Loucy (cell line): ENCODE results near the gene CYB5A.

Source experiments
- H2AFZ ChIP-seq: fragments of 200-600 bp; sonication (generic); 2 replicates; pipeline ENCODE4 v1.6.0; 2016; ENCODE audit warnings: antibody characterized with exemption, mild to moderate bottlenecking, low read length, moderate library complexity
- H3F3A ChIP-seq: fragments of 200-600 bp; 2 replicates; pipeline ENCODE4 v1.6.0; 2016; ENCODE audit warnings: antibody characterized with exemption, low read depth, mild to moderate bottlenecking
- H3K27me3 ChIP-seq: fragments of 200-600 bp; sonication (generic); 2 replicates; pipeline ENCODE4 v1.6.1; 2014; ENCODE audit warnings: low read length, mild to moderate bottlenecking; ENCODE audit not compliant: insufficient read depth, poor library complexity, severe bottlenecking
- H3K36me3 ChIP-seq: fragments of 200-600 bp; sonication (generic); 2 replicates; pipeline ENCODE4 v1.6.1; 2016; ENCODE audit warnings: low read length; ENCODE audit not compliant: insufficient read depth
- H3K4me1 ChIP-seq: fragments of 200-600 bp; sonication (generic); 2 replicates; pipeline ENCODE4 v1.5.1; 2014; ENCODE audit warnings: low read length, mild to moderate bottlenecking; ENCODE audit not compliant: insufficient read depth, poor library complexity, severe bottlenecking
- H3K4me2 ChIP-seq: fragments of 200-600 bp; sonication (generic); 2 replicates; pipeline ENCODE4 v1.6.0; 2014; ENCODE audit warnings: antibody characterized with exemption, low read length, low read depth, mild to moderate bottlenecking; ENCODE audit not compliant: poor library complexity, severe bottlenecking
- H3K4me3 ChIP-seq: fragments of 200-600 bp; sonication (generic); 2 replicates; pipeline ENCODE4 v1.5.1; 2014; ENCODE audit warnings: low read length, mild to moderate bottlenecking, mixed read lengths; ENCODE audit not compliant: poor library complexity, severe bottlenecking
- H3K79me2 ChIP-seq: fragments of 200-600 bp; sonication (generic); 2 replicates; pipeline ENCODE4 v1.6.1; 2014; ENCODE audit warnings: low read length; ENCODE audit not compliant: insufficient read depth
- H3K9ac ChIP-seq: fragments of 200-600 bp; sonication (generic); 2 replicates; pipeline ENCODE4 v1.6.0; 2014; ENCODE audit warnings: mild to moderate bottlenecking, low read depth, low read length, moderate library complexity; ENCODE audit not compliant: poor library complexity, severe bottlenecking
- H3K9me2 ChIP-seq: fragments of 200-600 bp; sonication (generic); replicated peaks from 2 replicates; pipeline ENCODE4 v1.6.1; 2016; ENCODE audit warnings: low read depth, low read length, mixed read lengths
- H3K9me3 ChIP-seq: fragments of 200-600 bp; sonication (generic); 2 replicates; pipeline ENCODE4 v1.6.1; 2014; ENCODE audit warnings: mild to moderate bottlenecking, antibody characterized with exemption, low read length, low read depth; ENCODE audit not compliant: insufficient read depth
- H4K20me1 ChIP-seq: fragments of 200-600 bp; sonication (generic); 2 replicates; pipeline ENCODE4 v1.6.0; 2014; ENCODE audit warnings: antibody characterized with exemption, low read length, mild to moderate bottlenecking; ENCODE audit not compliant: insufficient read depth, poor library complexity, severe bottlenecking
- CTCF ChIP-seq: fragments of 200-600 bp; sonication (generic); conservative IDR thresholded peaks from 2 replicates; pipeline ENCODE4 v1.5.1; 2014; ENCODE audit warnings: mild to moderate bottlenecking, antibody characterized with exemption, low read length
- EZH2phosphoT487 ChIP-seq: fragments of 200-600 bp; IDR thresholded peaks from 2 replicates; pipeline ENCODE4 v1.6.1; 2018; ENCODE audit warnings: antibody characterized with exemption, mild to moderate bottlenecking, moderate library complexity, borderline replicate concordance

CYB5A gene

GRCh38 chr18:74281980-74282754 lies 9.6 kb downstream of the CYB5A start:
- TF ChIP-seq EZH2phosphoT487 = no peak
- TF ChIP-seq CTCF = no peak
- H3K27me3 ChIP-seq = no peaks in the 10 kb centered on the region
- 0 out of 2 replicates have a peak, but pooled peaks cover 4% of the 10 kb centered on the region for H3F3A ChIP-seq
- no peaks in the 10 kb centered on the region for H3K9me2 ChIP-seq
- H3K9me3 ChIP-seq = no peaks in the 10 kb centered on the region
- H3K9ac ChIP-seq = peak overlapping the region; percentile 33
- peak overlapping the region; percentile 38 for H3K4me3 ChIP-seq
- H3K79me2 ChIP-seq = peaks cover 31% of the 10 kb centered on the region; the same call in 1 of the 2 replicates
- H3K4me2 ChIP-seq = peak overlapping the region; percentile 36
- no peaks in the 10 kb centered on the region for H3K36me3 ChIP-seq
- H3K4me1 ChIP-seq = peaks cover 33% of the 10 kb centered on the region
- no peaks in the 10 kb centered on the region for H4K20me1 ChIP-seq
- no peak overlapping the region for H2AFZ ChIP-seq

DNA sequence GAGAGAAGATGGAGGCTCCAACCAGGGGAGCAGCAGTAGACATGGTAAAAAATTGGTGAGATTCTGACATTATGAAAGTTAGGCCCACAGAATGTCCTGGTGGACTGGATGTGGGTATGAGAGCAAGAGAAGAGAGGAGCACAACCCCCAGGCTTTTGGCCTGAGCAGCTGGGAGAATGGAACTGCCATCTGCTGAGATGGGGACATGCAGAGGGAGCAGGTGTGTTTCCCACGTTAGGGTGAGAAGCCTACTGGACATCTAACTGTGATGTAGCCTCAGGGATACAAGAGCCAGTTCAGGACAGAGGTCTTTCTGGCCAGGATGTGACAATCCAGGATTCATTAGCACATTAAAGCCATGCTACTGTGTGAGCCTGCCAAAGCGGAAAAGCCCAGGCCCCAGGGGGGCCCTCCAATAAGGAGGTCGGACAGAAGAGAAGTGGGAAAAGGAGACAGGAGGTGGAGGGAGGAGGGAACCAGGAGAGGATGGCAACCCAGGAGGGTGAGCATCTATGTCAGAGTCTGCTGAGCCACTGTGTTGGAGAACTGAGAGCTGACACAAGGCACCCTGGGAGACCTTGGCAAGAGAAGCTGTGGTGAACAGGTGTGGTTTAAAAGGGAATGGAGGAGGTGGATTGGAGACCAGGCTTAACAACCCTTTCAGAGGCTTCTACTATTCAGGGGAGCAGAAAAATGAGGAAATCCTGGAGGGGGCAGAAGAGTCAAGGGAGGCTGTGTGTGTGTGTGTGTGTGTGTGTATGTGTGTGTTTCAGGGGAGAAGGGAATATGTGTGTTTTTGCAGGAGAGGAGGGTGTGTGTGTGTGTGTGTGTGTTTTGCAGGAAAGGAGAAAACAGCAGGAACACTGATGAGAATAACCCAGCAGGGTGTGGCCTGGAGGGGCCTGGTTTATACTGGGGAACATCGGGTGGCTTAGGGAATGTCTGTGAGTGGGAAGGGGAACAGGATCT lies 10.5 kb downstream of the CYB5A start:
- peak overlapping the region; percentile 33 for H3K9ac ChIP-seq
- no peaks in the 10 kb centered on the region for H3K9me2 ChIP-seq
- TF ChIP-seq EZH2phosphoT487 (no peak), CTCF (no peak)
- no peaks in the 10 kb centered on the region for H3K36me3 ChIP-seq
- H3F3A ChIP-seq = no peaks in the 10 kb centered on the region
- peaks cover 25% of the 10 kb centered on the region for H3K4me1 ChIP-seq
- H3K27me3 ChIP-seq = no peaks in the 10 kb centered on the region
- H3K9me3 ChIP-seq = no peaks in the 10 kb centered on the region
- H3K4me2 ChIP-seq = peak overlapping the region; percentile 36
- no peaks in the 10 kb centered on the region for H4K20me1 ChIP-seq
- H3K4me3 ChIP-seq = no peak overlapping the region
- no peak overlapping the region for H2AFZ ChIP-seq
- peaks cover 37% of the 10 kb centered on the region; the same call in 1 of the 2 replicates for H3K79me2 ChIP-seq

GRCh38 chr18:74278983-74279382 lies 12.8 kb downstream of the CYB5A start:
- Histone ChIP-seq H4K20me1 (no peaks in the 10 kb centered on the region), H3K79me2 (peaks cover 33% of the 10 kb centered on the region; the same call in 1 of the 2 replicates)

More at GRCh38 chr18:74278983-74279382, 12.8 kb downstream of the CYB5A start:
- Histone ChIP-seq H3K4me3 (no peak overlapping the region), H3K9ac (no peak overlapping the region), H3K36me3 (no peaks in the 10 kb centered on the region), H3F3A (no peaks in the 10 kb centered on the region), H3K4me2 (no peak overlapping the region), H3K9me3 (no peaks in the 10 kb centered on the region), H3K4me1 (peaks cover 21% of the 10 kb centered on the region), H2AFZ (no peak overlapping the region), H3K9me2 (no peaks in the 10 kb centered on the region), H3K27me3 (no peaks in the 10 kb centered on the region)
- TF ChIP-seq CTCF (no peak), EZH2phosphoT487 (no peak)
